Suppressor macrophage (primary cell): Measurements from ENCODE around the gene MRPL42.
"Not testable (repeated sequence)": the region's sequence is repeated elsewhere in the genome, so short reads cannot be mapped to it uniquely, and the experiment has no call there.

Experiments used
- DNase-seq, 4 experiments: peaks; one replicate each; pipeline ENCODE4 v3.0.0-alpha.2; 2020 to 2022

MRPL42 gene

DNA sequence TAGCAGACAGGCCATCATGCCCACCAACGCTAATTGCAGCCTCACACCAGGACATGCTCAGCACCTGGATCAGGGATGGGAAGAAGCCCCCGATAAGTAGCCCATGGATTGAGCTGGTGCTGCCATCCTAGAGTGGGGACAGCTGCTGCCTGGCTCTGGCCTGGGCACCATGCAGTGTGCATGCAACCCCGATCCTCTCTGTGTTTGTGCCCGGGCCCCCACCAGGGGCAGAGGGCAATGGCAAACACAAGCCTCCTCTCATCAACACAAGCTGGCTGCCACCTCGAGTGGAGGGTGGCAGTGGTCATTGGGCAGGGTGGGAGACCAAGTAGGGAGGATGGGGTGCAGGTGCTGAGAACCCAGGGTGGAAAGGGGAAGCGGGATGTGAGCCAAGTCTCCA is 81.9 kb downstream of the MRPL42 start:
- DNase-seq: no peak

DNA sequence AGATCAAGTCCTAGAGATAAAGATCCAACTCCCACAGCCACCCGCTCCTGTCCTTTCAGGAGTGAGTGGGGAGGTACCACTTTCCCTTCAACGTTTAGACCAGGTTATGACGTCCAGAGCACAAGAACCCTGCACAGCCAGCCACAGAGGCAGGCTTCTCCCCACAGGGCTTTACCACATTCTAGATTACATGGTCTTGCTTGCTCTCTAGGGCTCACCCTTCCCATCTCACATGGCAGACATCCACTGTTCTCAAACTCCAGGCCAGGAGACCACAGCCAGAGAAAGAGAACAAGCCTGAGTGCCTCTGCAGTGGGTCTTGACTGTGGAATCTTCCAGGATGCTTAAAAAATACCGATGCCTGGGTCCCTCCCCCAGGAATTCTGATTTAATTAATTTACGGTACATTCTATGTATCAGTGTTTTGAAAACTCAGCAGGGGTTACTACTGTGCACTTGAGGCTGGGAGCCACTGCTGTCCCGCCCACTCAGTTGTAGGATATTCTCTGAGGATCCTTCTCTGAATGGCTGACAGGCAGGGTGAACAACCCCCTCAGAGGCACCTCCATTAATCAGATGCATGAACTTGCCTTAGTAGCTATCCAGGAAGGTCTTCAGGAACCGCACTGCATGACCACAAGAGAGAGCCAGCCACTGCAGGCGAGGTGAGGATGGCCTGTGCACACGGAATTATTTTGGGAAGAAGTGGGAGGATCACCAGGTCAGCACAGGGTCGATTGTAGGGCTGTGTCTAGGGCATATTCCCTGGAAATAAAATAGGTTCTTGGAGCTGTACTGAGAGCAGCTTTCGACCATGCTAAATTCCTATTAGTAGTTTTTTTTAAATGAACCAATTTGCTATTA is 83.7 kb downstream of the MRPL42 start:
- no peak for DNase-seq

DNA sequence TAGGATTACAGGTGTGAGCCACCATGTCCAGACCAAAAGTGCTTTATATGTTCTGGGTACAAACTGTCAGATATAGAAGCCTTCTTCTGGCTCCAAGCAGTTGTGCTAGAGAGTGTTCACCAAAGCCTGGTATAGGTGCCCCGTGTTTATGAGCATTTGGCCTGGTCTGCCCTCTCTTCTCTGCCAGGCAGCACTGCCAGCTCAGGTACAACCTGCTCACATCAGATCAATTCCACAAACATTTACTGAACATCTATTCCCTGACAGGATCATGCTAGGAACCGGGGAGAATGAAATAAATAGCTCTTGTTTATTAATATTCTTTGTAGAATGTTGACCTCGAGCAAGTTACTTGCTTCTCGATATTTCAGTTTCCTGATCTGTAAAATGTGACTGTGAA is 85.1 kb downstream of the MRPL42 start:
- no peak for DNase-seq

GRCh38 chr12:93557879-93558278 is 90.6 kb downstream of the MRPL42 start:
- DNase-seq: not testable (repeated sequence)

DNA sequence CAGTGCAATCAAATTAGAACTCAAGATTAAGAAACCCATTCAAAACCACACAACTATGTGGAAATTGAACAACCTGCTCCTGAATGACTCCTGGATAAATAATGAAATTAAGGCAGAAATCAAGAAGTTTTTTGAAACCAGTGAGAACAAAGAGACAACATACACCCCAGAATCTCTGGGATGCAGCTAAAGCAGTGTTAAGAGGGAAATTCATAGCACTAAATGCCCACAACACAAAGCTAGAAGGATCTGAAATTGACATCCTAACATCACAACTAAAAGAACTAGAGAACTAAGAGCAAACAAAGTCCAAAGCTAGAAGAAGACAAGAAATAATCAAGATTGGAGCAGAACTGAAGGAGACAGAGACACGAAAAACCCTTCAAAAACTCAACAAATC is 91.4 kb downstream of the MRPL42 start:
- not testable (repeated sequence) for DNase-seq

DNA sequence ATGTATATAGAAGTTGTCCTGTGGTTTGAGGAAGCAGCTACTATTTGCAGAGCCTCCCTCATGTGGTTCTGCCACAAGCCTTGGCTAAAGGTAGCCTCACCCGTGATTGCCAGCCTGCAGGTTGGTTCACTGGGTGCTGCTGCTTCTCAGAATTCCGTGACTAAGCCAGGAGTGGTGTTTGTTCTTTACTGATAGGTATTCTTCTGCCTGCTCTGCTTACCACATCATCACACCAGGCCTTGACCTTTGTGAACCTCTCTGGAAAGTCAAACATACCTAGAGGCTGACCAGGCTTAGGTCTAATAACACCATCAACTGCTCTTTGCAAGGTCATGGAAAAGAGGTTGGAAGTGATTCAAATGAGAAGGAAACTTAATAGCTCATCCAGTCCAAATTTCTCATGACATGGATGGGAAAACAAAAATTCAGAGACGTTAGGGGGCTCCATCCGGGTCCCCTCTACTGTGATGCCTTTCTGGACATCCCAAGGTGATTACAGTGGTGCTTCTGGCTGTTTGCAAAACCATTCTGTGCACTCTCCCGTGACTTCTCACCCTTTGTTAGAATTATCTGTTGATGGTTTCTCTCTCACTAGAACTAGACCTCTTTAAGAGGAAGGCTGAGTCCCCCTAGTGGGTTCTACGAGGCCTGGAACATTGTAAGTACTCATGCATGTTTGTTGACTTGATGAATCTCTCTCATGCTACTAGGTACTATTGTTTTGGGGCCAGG is 96.7 kb downstream of the MRPL42 start:
- no peak for DNase-seq

DNA sequence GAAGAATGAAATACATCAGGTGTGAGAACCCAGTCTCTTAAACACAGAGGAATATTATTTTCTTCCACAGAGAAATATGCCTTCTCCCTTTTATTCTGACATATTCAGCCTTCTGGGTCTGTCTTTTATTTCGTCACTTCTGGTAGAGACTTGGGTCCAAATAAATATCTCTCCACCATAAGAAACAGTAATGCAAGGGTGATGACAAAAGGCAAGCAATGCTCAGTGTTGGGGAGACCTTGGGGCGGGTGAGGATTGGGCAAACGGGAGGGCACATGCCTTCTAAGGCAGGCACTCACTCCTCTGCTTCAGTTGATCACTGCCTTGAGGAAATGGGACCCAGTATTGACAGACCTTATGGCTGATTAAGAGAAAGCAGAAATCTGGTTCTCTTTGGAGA is 98.4 kb downstream of the MRPL42 start:
- no peak for DNase-seq
